ENCODE measurements around the gene ISM1.

Gene ISM1

GRCh38 chr20:13289031-13289430 is 68.0 kb downstream of the ISM1 start:
- Mint-ChIP-seq H3K4me1 (ENCODE audit: low read depth) (peaks cover 11% of the 10 kb centered on the region), H3K36me3 (ENCODE audit: low read depth) (no peaks in the 10 kb centered on the region), H3K27me3 (no peaks in the 10 kb centered on the region), H3K4me3 (no peak overlapping the region), H3K9me3 (no peaks in the 10 kb centered on the region), H3K27ac (no peak overlapping the region)
- intact Hi-C loops (cut with micrococcal nuclease) = no loop called here

- H3K4me3 Mint-ChIP-seq = no peak overlapping the region
- no peaks in the 10 kb centered on the region for H3K36me3 Mint-ChIP-seq (ENCODE audit: low read depth)
- H3K27me3 Mint-ChIP-seq = no peaks in the 10 kb centered on the region
- intact Hi-C loops (cut with micrococcal nuclease) = no loop called here
- no peak overlapping the region for H3K27ac Mint-ChIP-seq
- peaks cover 11% of the 10 kb centered on the region for H3K4me1 Mint-ChIP-seq (ENCODE audit: low read depth)
- no peaks in the 10 kb centered on the region for H3K9me3 Mint-ChIP-seq
Measured at GRCh38 chr20:13290724-13291123, 69.7 kb downstream of the ISM1 start.

GRCh38 chr20:13291157-13291556 is 70.1 kb downstream of the ISM1 start:
- Mint-ChIP-seq H3K4me1 (ENCODE audit: low read depth) (peaks cover 11% of the 10 kb centered on the region), H3K4me3 (no peak overlapping the region), H3K27me3 (no peaks in the 10 kb centered on the region), H3K27ac (no peak overlapping the region), H3K9me3 (no peaks in the 10 kb centered on the region), H3K36me3 (ENCODE audit: low read depth) (no peaks in the 10 kb centered on the region)
- intact Hi-C loops (cut with micrococcal nuclease) = no loop called here

- H3K27me3 Mint-ChIP-seq = no peaks in the 10 kb centered on the region
- intact Hi-C loops (cut with micrococcal nuclease) = no loop called here
- no peaks in the 10 kb centered on the region for H3K9me3 Mint-ChIP-seq
- H3K27ac Mint-ChIP-seq = no peak overlapping the region
- no peaks in the 10 kb centered on the region for H3K36me3 Mint-ChIP-seq (ENCODE audit: low read depth)
- H3K4me3 Mint-ChIP-seq = no peak overlapping the region
- H3K4me1 Mint-ChIP-seq (ENCODE audit: low read depth) = peaks cover 11% of the 10 kb centered on the region
Measured at GRCh38 chr20:13292201-13292885, 71.3 kb downstream of the ISM1 start.

- intact Hi-C loops (cut with micrococcal nuclease) = no loop called here
- Mint-ChIP-seq H3K27ac (no peak overlapping the region), H3K4me1 (ENCODE audit: low read depth) (peaks cover 7% of the 10 kb centered on the region), H3K27me3 (no peaks in the 10 kb centered on the region), H3K36me3 (ENCODE audit: low read depth) (no peaks in the 10 kb centered on the region), H3K4me3 (no peak overlapping the region), H3K9me3 (no peaks in the 10 kb centered on the region)
Measured at GRCh38 chr20:13294522-13294921, 73.4 kb downstream of the ISM1 start.

GRCh38 chr20:13295637-13296036 is 74.6 kb downstream of the ISM1 start:
- H3K4me3 Mint-ChIP-seq = no peak overlapping the region
- H3K27me3 Mint-ChIP-seq = no peaks in the 10 kb centered on the region
- H3K9me3 Mint-ChIP-seq = no peaks in the 10 kb centered on the region
- no peak overlapping the region for H3K27ac Mint-ChIP-seq
- no peaks in the 10 kb centered on the region for H3K4me1 Mint-ChIP-seq (ENCODE audit: low read depth)
- intact Hi-C loops (cut with micrococcal nuclease) = no loop called here
- H3K36me3 Mint-ChIP-seq (ENCODE audit: low read depth) = no peaks in the 10 kb centered on the region

- Mint-ChIP-seq H3K27ac (no peak overlapping the region), H3K4me1 (ENCODE audit: low read depth) (no peaks in the 10 kb centered on the region), H3K27me3 (no peaks in the 10 kb centered on the region), H3K36me3 (ENCODE audit: low read depth) (no peaks in the 10 kb centered on the region), H3K4me3 (no peak overlapping the region), H3K9me3 (no peaks in the 10 kb centered on the region)
- intact Hi-C loops (cut with micrococcal nuclease) = no loop called here
Measured at GRCh38 chr20:13296070-13296469, 75.0 kb downstream of the ISM1 start.

GRCh38 chr20:13297147-13297899 is 76.2 kb downstream of the ISM1 start:
- intact Hi-C loops (cut with micrococcal nuclease) = no loop called here
- Mint-ChIP-seq H3K4me3 (no peak overlapping the region), H3K4me1 (ENCODE audit: low read depth) (no peaks in the 10 kb centered on the region), H3K9me3 (no peaks in the 10 kb centered on the region), H3K27ac (no peak overlapping the region), H3K27me3 (no peaks in the 10 kb centered on the region), H3K36me3 (ENCODE audit: low read depth) (no peaks in the 10 kb centered on the region)

- Mint-ChIP-seq H3K9me3 (no peaks in the 10 kb centered on the region), H3K27ac (no peak overlapping the region), H3K4me3 (no peak overlapping the region), H3K4me1 (ENCODE audit: low read depth) (no peaks in the 10 kb centered on the region), H3K27me3 (no peaks in the 10 kb centered on the region), H3K36me3 (ENCODE audit: low read depth) (no peaks in the 10 kb centered on the region)
- intact Hi-C loops (cut with micrococcal nuclease) = no loop called here
Measured at GRCh38 chr20:13298692-13299373, 77.8 kb downstream of the ISM1 start.

GRCh38 chr20:13299401-13299800 is 78.3 kb downstream of the ISM1 start:
- Mint-ChIP-seq H3K27ac (no peak overlapping the region), H3K27me3 (no peaks in the 10 kb centered on the region), H3K4me1 (ENCODE audit: low read depth) (no peaks in the 10 kb centered on the region), H3K9me3 (no peaks in the 10 kb centered on the region), H3K36me3 (ENCODE audit: low read depth) (no peaks in the 10 kb centered on the region), H3K4me3 (no peak overlapping the region)
- intact Hi-C loops (cut with micrococcal nuclease) = no loop called here

GRCh38 chr20:13301596-13301995 is 80.5 kb downstream of the ISM1 start:
- Mint-ChIP-seq H3K27ac (no peak overlapping the region), H3K9me3 (no peaks in the 10 kb centered on the region), H3K4me3 (no peak overlapping the region), H3K27me3 (no peaks in the 10 kb centered on the region), H3K4me1 (ENCODE audit: low read depth) (no peaks in the 10 kb centered on the region), H3K36me3 (ENCODE audit: low read depth) (no peaks in the 10 kb centered on the region)
- intact Hi-C loops (cut with micrococcal nuclease) = no loop called here

- Mint-ChIP-seq H3K27ac (no peak overlapping the region), H3K9me3 (no peaks in the 10 kb centered on the region), H3K27me3 (no peaks in the 10 kb centered on the region), H3K4me3 (no peak overlapping the region), H3K36me3 (ENCODE audit: low read depth) (no peaks in the 10 kb centered on the region), H3K4me1 (ENCODE audit: low read depth) (no peaks in the 10 kb centered on the region)
- intact Hi-C loops (cut with micrococcal nuclease) = no loop called here
Measured at GRCh38 chr20:13302647-13303450, 81.8 kb downstream of the ISM1 start.

GRCh38 chr20:13305284-13305683 is 84.2 kb downstream of the ISM1 start:
- Mint-ChIP-seq H3K27ac (no peak overlapping the region), H3K4me3 (no peak overlapping the region), H3K27me3 (no peaks in the 10 kb centered on the region), H3K4me1 (ENCODE audit: low read depth) (no peaks in the 10 kb centered on the region), H3K9me3 (no peaks in the 10 kb centered on the region), H3K36me3 (ENCODE audit: low read depth) (no peaks in the 10 kb centered on the region)
- intact Hi-C loops (cut with micrococcal nuclease) = no loop called here
